ENCODE data around the gene NKAPL. TPM values are rescaled to one million over a fixed set of nuclear protein-coding genes. Genes with fewer than 3 reads are reported as not detected.

NKAPL gene
- total RNA-seq, 3 donors from 2014 or later: 0.24 to 2.8 TPM; not detected in 1

DNA sequence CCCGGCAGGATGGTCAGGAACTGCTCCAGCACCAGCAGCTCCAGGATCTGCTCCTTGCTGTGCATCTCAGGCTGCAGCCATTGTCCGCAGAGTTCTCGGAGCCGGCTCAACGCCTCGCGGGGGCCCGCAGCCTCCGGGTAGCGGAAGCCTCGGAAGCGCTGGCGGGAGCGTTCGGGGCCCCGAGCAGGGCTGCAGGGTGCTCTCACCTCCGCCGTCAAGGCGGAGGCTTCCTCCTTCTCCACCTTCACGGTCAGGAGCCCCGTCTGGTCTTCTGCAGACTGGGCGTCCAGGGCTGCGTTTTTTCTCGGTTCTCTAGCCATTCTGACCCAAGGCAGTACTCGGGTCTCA, 7.5 kb upstream of the NKAPL start:
- intact Hi-C loops (cut with DNase I, micrococcal nuclease): no loop called here
- DNase-seq: peak in 2 of 3 donors; percentile 42 to 54

DNA sequence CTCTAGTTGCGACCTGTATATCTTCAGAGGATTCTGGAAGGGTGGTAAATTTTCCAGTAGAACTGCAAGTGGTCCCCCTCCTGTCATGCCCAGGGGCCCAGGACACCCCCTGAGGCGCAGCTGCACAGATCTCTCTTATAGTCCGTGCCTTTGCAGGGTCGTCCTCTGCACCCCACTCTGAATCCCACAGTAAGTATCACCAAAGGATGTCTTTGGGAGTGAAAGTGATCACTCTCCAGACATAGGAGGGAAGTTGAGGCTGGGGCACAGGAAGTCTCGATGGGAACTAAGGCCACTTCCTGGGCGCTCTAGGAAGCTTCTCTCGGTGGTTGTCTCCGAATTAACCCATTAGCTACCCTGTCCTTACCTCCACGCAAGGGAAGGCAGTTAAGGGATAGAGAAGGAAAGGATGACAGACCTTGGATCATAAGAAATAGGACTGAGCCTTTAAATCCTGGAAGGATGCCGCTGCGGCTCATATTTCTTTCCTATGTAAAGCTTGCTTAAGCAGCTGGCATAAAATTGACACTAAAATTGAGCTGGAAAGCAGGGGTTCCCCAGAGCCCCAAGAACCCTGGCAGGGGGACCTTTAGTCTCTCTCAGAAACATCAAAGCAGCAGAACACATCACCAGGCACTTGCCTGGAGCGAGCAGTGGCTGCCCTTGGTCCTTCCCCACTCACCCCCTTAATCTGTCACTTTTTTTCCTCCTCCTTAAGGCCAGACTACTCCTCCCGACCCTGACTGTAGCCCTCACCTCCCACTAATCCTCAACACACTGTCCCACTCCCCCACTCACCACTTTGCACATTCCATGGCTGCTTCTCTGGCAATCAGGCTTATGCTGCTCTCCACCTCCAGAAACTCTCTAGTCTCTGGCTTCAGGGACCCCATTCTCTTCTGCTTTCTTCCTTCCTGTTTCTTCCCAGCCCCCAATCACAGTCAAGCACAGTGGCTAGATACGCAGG, 6.8 kb upstream of the NKAPL start, which contains the start of gene ZKSCAN4:
Gene ZKSCAN4 (minus strand): TSS at position 261 of the 967 bp plus-strand sequence. CDS start 289 bp downstream, outside the sequence.
- DNase-seq: peak; percentile 60 to 96 (median 69)
- ATAC-seq: peak; percentile 99
- TF ChIP-seq, protein P1, sequence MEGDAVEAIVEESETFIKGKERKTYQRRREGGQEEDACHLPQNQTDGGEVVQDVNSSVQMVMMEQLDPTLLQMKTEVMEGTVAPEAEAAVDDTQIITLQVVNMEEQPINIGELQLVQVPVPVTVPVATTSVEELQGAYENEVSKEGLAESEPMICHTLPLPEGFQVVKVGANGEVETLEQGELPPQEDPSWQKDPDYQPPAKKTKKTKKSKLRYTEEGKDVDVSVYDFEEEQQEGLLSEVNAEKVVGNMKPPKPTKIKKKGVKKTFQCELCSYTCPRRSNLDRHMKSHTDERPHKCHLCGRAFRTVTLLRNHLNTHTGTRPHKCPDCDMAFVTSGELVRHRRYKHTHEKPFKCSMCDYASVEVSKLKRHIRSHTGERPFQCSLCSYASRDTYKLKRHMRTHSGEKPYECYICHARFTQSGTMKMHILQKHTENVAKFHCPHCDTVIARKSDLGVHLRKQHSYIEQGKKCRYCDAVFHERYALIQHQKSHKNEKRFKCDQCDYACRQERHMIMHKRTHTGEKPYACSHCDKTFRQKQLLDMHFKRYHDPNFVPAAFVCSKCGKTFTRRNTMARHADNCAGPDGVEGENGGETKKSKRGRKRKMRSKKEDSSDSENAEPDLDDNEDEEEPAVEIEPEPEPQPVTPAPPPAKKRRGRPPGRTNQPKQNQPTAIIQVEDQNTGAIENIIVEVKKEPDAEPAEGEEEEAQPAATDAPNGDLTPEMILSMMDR (IDR thresholded peaks at IDR 0.05): no peak
- no peaks in the 10 kb centered on the region for H3K9me3 ChIP-seq
- H3K4me1 ChIP-seq (ENCODE audit: low read depth): peaks cover 9% of the 10 kb centered on the region
- peak within 1 kb of the TSS; percentile 88 for H3K4me3 ChIP-seq
- no peaks in the 10 kb centered on the region for H3K36me3 ChIP-seq (ENCODE audit: low read depth)
- intact Hi-C loops (cut with DNase I, micrococcal nuclease): no loop called here

More for the DNA sequence above, 7.5 kb upstream of the NKAPL start:
- Histone ChIP-seq H3K4me3 (peak overlapping the region; percentile 88), H3K9me3 (no peaks in the 10 kb centered on the region), H3K4me1 (ENCODE audit: low read depth) (peaks cover 9% of the 10 kb centered on the region), H3K36me3 (ENCODE audit: low read depth) (no peaks in the 10 kb centered on the region)
- peak; percentile 72 for ATAC-seq
- TF ChIP-seq, protein P1 (IDR thresholded peaks at IDR 0.05): no peak

DNA sequence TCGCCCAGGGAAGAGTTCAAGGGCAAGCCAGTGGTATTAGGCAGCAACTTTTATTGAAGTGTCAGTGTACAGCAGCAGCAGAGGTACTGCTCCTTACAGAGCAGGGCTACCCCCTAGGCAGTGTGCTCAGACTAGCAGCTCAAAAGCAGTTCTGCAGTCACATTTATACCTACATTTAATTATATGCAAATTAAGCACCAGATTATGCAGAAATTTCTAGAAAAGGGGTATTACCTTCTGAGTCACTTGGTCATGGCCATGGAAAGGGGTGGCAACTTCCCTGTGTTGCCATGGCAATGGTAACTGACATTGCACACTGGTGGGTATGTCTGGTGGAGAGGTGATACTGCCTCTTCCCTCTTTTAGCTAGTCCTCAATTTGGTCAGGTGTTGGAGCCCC, 5.0 kb upstream of the NKAPL start:
- Histone ChIP-seq H3K4me1 (ENCODE audit: low read depth) (peaks cover 9% of the 10 kb centered on the region), H3K4me3 (no peak overlapping the region), H3K36me3 (ENCODE audit: low read depth) (no peaks in the 10 kb centered on the region), H3K9me3 (no peaks in the 10 kb centered on the region)
- intact Hi-C loops (cut with DNase I, micrococcal nuclease): no loop called here
- ATAC-seq (no peak), DNase-seq (no peak)
- TF ChIP-seq, protein P1 (IDR thresholded peaks at IDR 0.05): no peak

DNA sequence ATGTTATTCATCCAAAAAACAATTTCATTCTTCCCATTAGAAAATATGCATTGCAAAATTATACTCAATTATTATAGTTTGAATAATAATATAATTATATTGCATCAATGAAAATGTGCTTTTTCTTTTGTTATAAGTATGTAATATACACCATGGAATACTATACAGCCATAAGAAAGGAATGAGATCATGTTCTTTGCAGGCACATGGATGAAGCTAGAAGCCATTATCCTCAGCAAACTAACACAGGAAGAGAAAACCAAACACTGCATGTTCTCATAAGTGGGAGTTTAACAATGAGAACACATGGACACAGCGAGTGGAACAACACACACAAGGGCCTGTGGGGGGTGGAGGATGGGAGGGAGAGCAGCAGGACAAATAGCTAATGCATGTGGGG, 2.1 kb upstream of the NKAPL start:
- TF ChIP-seq, protein P1 (IDR thresholded peaks at IDR 0.05): no peak

DNA sequence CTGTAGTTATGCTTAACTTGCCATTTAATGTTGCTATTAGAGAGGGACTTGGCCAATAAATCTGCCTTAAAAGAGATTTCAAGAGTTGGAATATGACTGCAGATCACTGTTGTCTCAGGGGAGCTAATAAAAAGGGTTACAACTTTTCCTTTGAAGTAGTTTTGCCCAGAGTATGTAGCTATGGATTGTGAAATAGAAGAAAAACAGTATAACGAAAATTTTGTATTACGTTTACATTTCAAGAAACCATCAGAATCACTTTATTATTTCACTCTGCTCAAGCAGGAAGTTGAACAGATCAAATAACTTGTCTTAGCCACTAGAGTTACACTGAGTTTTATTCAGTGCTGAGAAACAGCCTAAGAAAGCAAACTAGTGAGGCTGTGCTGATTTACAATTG, 4.8 kb downstream of the NKAPL start:
- Histone ChIP-seq H3K9me3 (no peaks in the 10 kb centered on the region), H3K36me3 (ENCODE audit: low read depth) (no peaks in the 10 kb centered on the region), H3K4me1 (ENCODE audit: low read depth) (peaks cover 9% of the 10 kb centered on the region), H3K4me3 (no peak overlapping the region)
- DNase-seq (no peak), ATAC-seq (no peak)
- TF ChIP-seq, protein P1 (IDR thresholded peaks at IDR 0.05): no peak
- intact Hi-C loops (cut with DNase I, micrococcal nuclease): no loop called here

More for the DNA sequence above, 2.1 kb upstream of the NKAPL start:
- H3K4me1 ChIP-seq (ENCODE audit: low read depth): no peaks in the 10 kb centered on the region
- no peaks in the 10 kb centered on the region for H3K36me3 ChIP-seq (ENCODE audit: low read depth)
- no peak for ATAC-seq
- H3K9me3 ChIP-seq: no peaks in the 10 kb centered on the region
- DNase-seq: no peak
- no peak overlapping the region for H3K4me3 ChIP-seq
- intact Hi-C loops (cut with DNase I, micrococcal nuclease): no loop called here

Measured in mucosa of descending colon (tissue), 3 donors.